Kidney (tissue), 14 donors: ENCODE results near the gene NXPE3. TPM values are rescaled to one million over a fixed set of nuclear protein-coding genes. Genes with fewer than 3 reads are reported as not detected.

ENCODE experiments used
- DNase-seq, 5 donors: peaks; one replicate each; pipeline ENCODE4 v3.0.0-alpha.2; 2013 to 2020
- FAIRE-seq: peaks from 2 replicates; lab custom pipeline; 2012; peaks lifted over from hg19 to GRCh38; lab: Jason Lieb, UNC
- H3K27ac ChIP-seq, 2 donors: one replicate each; pipeline ENCODE4 v1.7.0; 2013; ENCODE audit warnings: low read depth in 2 of 2, low read length in 2 of 2, inconsistent platforms in 1 of 2
- H3K27me3 ChIP-seq: one replicate; pipeline ENCODE4 v1.7.1; 2013; ENCODE audit warnings: low read length, inconsistent platforms; ENCODE audit not compliant: control insufficient read depth, insufficient read depth
- H3K36me3 ChIP-seq, 3 donors: one replicate each; pipeline versions ENCODE4 v1.7.0 to v1.7.1; 2013; ENCODE audit warnings: low read length in 3 of 3, control low read depth in 1 of 3, inconsistent platforms in 1 of 3; ENCODE audit not compliant: insufficient read depth in 3 of 3, control insufficient read depth in 2 of 3
- H3K4me1 ChIP-seq, 3 donors: one replicate each; pipeline versions ENCODE4 v1.7.0 to v1.7.1; 2013; ENCODE audit warnings: low read length in 3 of 3, inconsistent platforms in 1 of 3, low read depth in 1 of 3; ENCODE audit not compliant: control insufficient read depth in 2 of 3, insufficient read depth in 2 of 3
- H3K4me3 ChIP-seq, 3 donors: one replicate each; pipeline versions ENCODE4 v1.7.0 to v1.8.1; 2013; ENCODE audit warnings: low read length in 3 of 3, control low read depth in 1 of 3, inconsistent platforms in 1 of 3
- H3K9ac ChIP-seq, 3 donors: one replicate each; pipeline versions ENCODE4 v1.7.0 to v1.7.1; 2013; ENCODE audit warnings: low read length in 3 of 3, control low read depth in 1 of 3, inconsistent platforms in 1 of 3
- H3K9me3 ChIP-seq, 3 donors: one replicate each; pipeline versions ENCODE4 v1.7.0 to v1.7.1; 2013; ENCODE audit warnings: low read length in 3 of 3, control low read depth in 1 of 3, inconsistent platforms in 1 of 3; ENCODE audit not compliant: control insufficient read depth in 2 of 3, insufficient read depth in 1 of 3
- intact Hi-C: fragments of 100-400 bp; cut with DNase I; formaldehyde crosslinking; loops from one replicate; pipeline ENCODE4 v1.11.1; 2022
- polyA plus RNA-seq: library from polyadenylated mRNA; stranded (reverse); fragments of 350-450 nt; fragmentation: Illumina TruSeq; extraction: RNeasy Lipid Tissue Mini Kit (QIAGEN cat#74804); gene quantifications from one replicate; pipeline ENCODE4 v1.2.3, GENCODE V29; 2014; ENCODE audit warnings: low read depth, low replicate concordance; ENCODE audit not compliant: insufficient read depth
- total RNA-seq: library from RNA; stranded (reverse); fragmentation: NEBNext Ultra II Directional; extraction: Animal tissue kit (Norgen Biotek cat#: 25700); gene quantifications from one replicate; pipeline ENCODE4 v1.2.1, GENCODE V29; 2021
- TF ChIP-seq, protein P1 (sequence below): IDR thresholded peaks from 3 replicates; pipeline ENCODE4 v1.5.1; 2012; ENCODE audit warnings: mild to moderate bottlenecking, moderate library complexity, borderline replicate concordance; ENCODE audit not compliant: insufficient read depth; ENCODE audit errors: extremely low read depth
- donor health status: control.
- donor health status: control.
- donor health status: control.
- donor health status: control.
- donor health status: control.
- donor health status: DM: yes; HTN: yes; CAD: no.
- donor health status: Normal renal cell carcinoma (clear cell type).

Gene NXPE3
- total and polyA plus RNA-seq, 2 donors from 2014 or later = 4.9 to 13.3 TPM

DNA sequence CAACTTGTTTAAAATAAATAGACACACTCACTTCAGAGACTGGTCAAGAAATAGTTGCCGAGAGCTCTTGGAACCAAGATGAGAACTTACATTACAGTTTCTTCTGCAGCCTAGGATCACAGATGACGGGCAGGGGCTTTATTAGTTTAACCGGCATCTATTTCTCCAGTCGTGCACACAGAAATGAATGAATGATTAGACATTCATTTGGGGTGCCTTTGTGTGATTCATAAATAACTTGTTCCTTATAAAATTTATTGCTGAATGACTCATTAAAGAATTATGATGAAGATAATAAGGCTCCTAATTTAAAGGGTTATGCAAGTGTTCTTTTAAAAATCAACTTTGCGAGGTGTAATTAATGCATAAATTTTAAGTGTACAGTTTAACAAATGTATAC is 91.1 kb downstream of the NXPE3 start:
- intact Hi-C loops = no loop called here

DNA sequence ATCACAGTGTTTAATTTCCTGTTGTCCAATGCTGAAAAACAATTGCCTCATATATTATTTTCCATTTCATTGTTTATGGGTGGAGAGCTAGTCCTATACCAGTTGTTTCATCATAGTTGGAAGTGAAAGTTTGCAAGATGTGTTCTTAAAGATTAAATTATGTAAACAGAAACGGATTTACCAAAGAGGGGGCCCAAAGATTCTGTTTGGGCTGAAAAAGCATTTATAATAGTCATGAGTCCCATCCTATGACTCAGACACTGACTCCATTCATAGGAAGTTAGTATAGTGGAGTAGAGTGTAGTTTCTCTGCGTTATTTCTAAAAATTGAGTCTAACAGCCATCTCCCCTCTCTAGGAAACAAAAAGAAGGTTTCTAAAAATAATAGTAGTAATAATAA is 94.6 kb downstream of the NXPE3 start:
- Histone ChIP-seq H3K9me3 (no peaks in the 10 kb centered on the region), H3K9ac (no peak overlapping the region)
- TF ChIP-seq, protein P1, sequence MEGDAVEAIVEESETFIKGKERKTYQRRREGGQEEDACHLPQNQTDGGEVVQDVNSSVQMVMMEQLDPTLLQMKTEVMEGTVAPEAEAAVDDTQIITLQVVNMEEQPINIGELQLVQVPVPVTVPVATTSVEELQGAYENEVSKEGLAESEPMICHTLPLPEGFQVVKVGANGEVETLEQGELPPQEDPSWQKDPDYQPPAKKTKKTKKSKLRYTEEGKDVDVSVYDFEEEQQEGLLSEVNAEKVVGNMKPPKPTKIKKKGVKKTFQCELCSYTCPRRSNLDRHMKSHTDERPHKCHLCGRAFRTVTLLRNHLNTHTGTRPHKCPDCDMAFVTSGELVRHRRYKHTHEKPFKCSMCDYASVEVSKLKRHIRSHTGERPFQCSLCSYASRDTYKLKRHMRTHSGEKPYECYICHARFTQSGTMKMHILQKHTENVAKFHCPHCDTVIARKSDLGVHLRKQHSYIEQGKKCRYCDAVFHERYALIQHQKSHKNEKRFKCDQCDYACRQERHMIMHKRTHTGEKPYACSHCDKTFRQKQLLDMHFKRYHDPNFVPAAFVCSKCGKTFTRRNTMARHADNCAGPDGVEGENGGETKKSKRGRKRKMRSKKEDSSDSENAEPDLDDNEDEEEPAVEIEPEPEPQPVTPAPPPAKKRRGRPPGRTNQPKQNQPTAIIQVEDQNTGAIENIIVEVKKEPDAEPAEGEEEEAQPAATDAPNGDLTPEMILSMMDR = no peak

More for the DNA sequence above, 91.1 kb downstream of the NXPE3 start:
- Histone ChIP-seq H3K4me1 (peaks cover 0 to 5% (median 0%) of the 10 kb centered on the region in 3 donors), H3K27ac (no peak overlapping the region), H3K4me3 (no peak overlapping the region), H3K9ac (no peak overlapping the region), H3K9me3 (no peaks in the 10 kb centered on the region), H3K36me3 (no peaks in the 10 kb centered on the region), H3K27me3 (no peaks in the 10 kb centered on the region)
- TF ChIP-seq, protein P1 = no peak
- no peak for FAIRE-seq
- DNase-seq = no peak

DNA sequence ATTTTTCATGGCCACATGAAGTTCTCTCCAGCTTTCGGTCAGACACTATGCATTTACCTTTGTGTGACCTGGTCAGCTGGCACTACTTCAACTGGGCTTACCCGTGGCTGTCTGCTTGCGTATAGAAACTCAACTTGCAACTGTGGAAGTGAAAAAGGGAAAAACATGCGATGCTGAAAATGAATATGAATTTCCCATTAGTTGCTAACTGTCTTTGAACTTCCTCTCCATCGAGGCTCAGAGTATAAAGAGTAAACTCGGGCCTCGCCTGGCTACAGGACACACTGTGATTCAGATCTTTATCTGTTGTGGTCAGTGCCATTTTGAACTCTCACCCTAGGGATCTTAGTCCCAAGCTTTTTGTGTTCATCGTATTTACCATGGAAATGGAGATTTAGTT is 97.1 kb downstream of the NXPE3 start:
- no peak overlapping the region for H3K4me3 ChIP-seq
- DNase-seq (no peak), FAIRE-seq (no peak)
- no peaks in the 10 kb centered on the region for H3K9me3 ChIP-seq
- H3K4me1 ChIP-seq = no peaks in the 10 kb centered on the region
- H3K9ac ChIP-seq = no peak overlapping the region
- H3K36me3 ChIP-seq = no peaks in the 10 kb centered on the region
- TF ChIP-seq, protein P1 = no peak
- intact Hi-C loops = no loop called here
- no peaks in the 10 kb centered on the region for H3K27me3 ChIP-seq
- no peak overlapping the region for H3K27ac ChIP-seq

More for the DNA sequence above, 94.6 kb downstream of the NXPE3 start:
- H3K4me1 ChIP-seq = peaks cover 0 to 4% (median 0%) of the 10 kb centered on the region in 3 donors
- H3K27ac ChIP-seq = no peak overlapping the region
- DNase-seq (no peak), FAIRE-seq (no peak)
- H3K36me3 ChIP-seq = no peaks in the 10 kb centered on the region
- intact Hi-C loops = no loop called here
- H3K4me3 ChIP-seq = no peak overlapping the region
- no peaks in the 10 kb centered on the region for H3K27me3 ChIP-seq

Other genes with a start within 250 kb of the NXPE3 start
- 17.7 TPM for gene TRMT10C, start 217.3 kb upstream of the NXPE3 start, total RNA-seq
- 27.5 TPM for gene TRMT10C, start 217.3 kb upstream of the NXPE3 start, polyA plus RNA-seq
- 148 TPM for gene PCNP, start 205.0 kb upstream of the NXPE3 start, total RNA-seq
- gene PCNP, start 205.0 kb upstream of the NXPE3 start, polyA plus RNA-seq = 63.3 TPM
- 14.1 TPM for gene ZBTB11, start 102.1 kb upstream of the NXPE3 start, total RNA-seq
- gene ZBTB11, start 102.1 kb upstream of the NXPE3 start, polyA plus RNA-seq = 4.7 TPM
- gene RPL24, start 92.5 kb upstream of the NXPE3 start, total RNA-seq = 844 TPM
- gene RPL24, start 92.5 kb upstream of the NXPE3 start, polyA plus RNA-seq = 1,595 TPM
- gene CEP97, start 54.6 kb upstream of the NXPE3 start, total RNA-seq = 7.5 TPM
- gene CEP97, start 54.6 kb upstream of the NXPE3 start, polyA plus RNA-seq = 1.7 TPM
- 196 TPM for gene NFKBIZ, start 70.3 kb downstream of the NXPE3 start, total RNA-seq
- 6.7 TPM for gene NFKBIZ, start 70.3 kb downstream of the NXPE3 start, polyA plus RNA-seq